ENCODE measurements around the gene RAPSN. TPM values are rescaled to one million over a fixed set of nuclear protein-coding genes. Genes with fewer than 3 reads are reported as not detected.

Gene RAPSN
- total RNA-seq, 1 experiment from 2014 or later = 1.0 TPM

- no peak for DNase-seq (ENCODE audit: low spot score)
- no TSS peak for BruUV-seq (replicated peaks)
- Histone ChIP-seq H3K4me3 (ENCODE audit: low read depth, low read length, poor library complexity, severe bottlenecking) (no peak overlapping the region), H3K36me3 (ENCODE audit: insufficient read depth, low read length, poor library complexity, severe bottlenecking) (peaks cover 67% of the 10 kb centered on the region), H3K27ac (ENCODE audit: low read depth, low read length, poor library complexity, severe bottlenecking) (no peak overlapping the region), H3K4me1 (ENCODE audit: insufficient read depth, low read length, poor library complexity, severe bottlenecking) (peaks cover 25% of the 10 kb centered on the region), H3K27me3 (replicated peaks; ENCODE audit: insufficient read depth, low read depth, low read length, poor library complexity) (no peaks in the 10 kb centered on the region), H3K9me3 (ENCODE audit: low read depth, low read length, poor library complexity, severe bottlenecking) (no peaks in the 10 kb centered on the region)
- ChIA-PET CTCF (no interaction called here), POLR2A (ENCODE audit: low non-redundant PET) (no interaction called here)
- TF ChIP-seq, protein P1, sequence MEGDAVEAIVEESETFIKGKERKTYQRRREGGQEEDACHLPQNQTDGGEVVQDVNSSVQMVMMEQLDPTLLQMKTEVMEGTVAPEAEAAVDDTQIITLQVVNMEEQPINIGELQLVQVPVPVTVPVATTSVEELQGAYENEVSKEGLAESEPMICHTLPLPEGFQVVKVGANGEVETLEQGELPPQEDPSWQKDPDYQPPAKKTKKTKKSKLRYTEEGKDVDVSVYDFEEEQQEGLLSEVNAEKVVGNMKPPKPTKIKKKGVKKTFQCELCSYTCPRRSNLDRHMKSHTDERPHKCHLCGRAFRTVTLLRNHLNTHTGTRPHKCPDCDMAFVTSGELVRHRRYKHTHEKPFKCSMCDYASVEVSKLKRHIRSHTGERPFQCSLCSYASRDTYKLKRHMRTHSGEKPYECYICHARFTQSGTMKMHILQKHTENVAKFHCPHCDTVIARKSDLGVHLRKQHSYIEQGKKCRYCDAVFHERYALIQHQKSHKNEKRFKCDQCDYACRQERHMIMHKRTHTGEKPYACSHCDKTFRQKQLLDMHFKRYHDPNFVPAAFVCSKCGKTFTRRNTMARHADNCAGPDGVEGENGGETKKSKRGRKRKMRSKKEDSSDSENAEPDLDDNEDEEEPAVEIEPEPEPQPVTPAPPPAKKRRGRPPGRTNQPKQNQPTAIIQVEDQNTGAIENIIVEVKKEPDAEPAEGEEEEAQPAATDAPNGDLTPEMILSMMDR (conservative IDR thresholded peaks at IDR 0.05; ENCODE audit: low read depth, low read length) = no peak
- no peak for TF ChIP-seq EZH2 (IDR thresholded peaks at IDR 0.05; ENCODE audit: borderline replicate concordance, low read depth, low read length, poor library complexity, severe bottlenecking)
- intact Hi-C loops (cut with micrococcal nuclease; ENCODE audit: unreplicated experiment) = no loop called here
Observed at GRCh38 chr11:47413351-47413750, 35.6 kb downstream of the RAPSN start.

GRCh38 chr11:47411884-47412746 lies 36.8 kb downstream of the RAPSN start:
- ChIA-PET POLR2A (ENCODE audit: low non-redundant PET) (no interaction called here), CTCF (interaction anchor here (0.5 to 1.5 kb wide), 8 partner anchors 12 to 351 kb away, joined by 3 to 8 read pairs (median 4); no protein-coding TSS in a partner anchor)
- TF ChIP-seq, protein P1 (conservative IDR thresholded peaks at IDR 0.05; ENCODE audit: low read depth, low read length) = peak; percentile 100
- TF ChIP-seq EZH2 (IDR thresholded peaks at IDR 0.05; ENCODE audit: borderline replicate concordance, low read depth, low read length, poor library complexity, severe bottlenecking) = no peak
- intact Hi-C loops (cut with micrococcal nuclease; ENCODE audit: unreplicated experiment) = no loop called here
- no peaks in the 10 kb centered on the region for H3K9me3 ChIP-seq (ENCODE audit: low read depth, low read length, poor library complexity, severe bottlenecking)
- peak; percentile 74 for DNase-seq (ENCODE audit: low spot score)
- no peaks in the 10 kb centered on the region for H3K27me3 ChIP-seq (replicated peaks; ENCODE audit: insufficient read depth, low read depth, low read length, poor library complexity)
- H3K27ac ChIP-seq (ENCODE audit: low read depth, low read length, poor library complexity, severe bottlenecking) = no peak overlapping the region
- H3K36me3 ChIP-seq (ENCODE audit: insufficient read depth, low read length, poor library complexity, severe bottlenecking) = peaks cover 54% of the 10 kb centered on the region
- BruUV-seq (replicated peaks) = no TSS peak
- peaks cover 30% of the 10 kb centered on the region for H3K4me1 ChIP-seq (ENCODE audit: insufficient read depth, low read length, poor library complexity, severe bottlenecking)
- no peak overlapping the region for H3K4me3 ChIP-seq (ENCODE audit: low read depth, low read length, poor library complexity, severe bottlenecking)

- CTCF ChIA-PET = interaction anchor here (0.6 to 1.5 kb wide), 2 partner anchors 11 to 1883 kb away, joined by 3 to 4 read pairs; no protein-coding TSS in a partner anchor
- H3K9me3 ChIP-seq (ENCODE audit: low read depth, low read length, poor library complexity, severe bottlenecking) = no peaks in the 10 kb centered on the region
- H3K4me3 ChIP-seq (ENCODE audit: low read depth, low read length, poor library complexity, severe bottlenecking) = no peak overlapping the region
- POLR2A ChIA-PET (ENCODE audit: low non-redundant PET) = no interaction called here
- H3K27ac ChIP-seq (ENCODE audit: low read depth, low read length, poor library complexity, severe bottlenecking) = no peak overlapping the region
- peaks cover 25% of the 10 kb centered on the region for H3K4me1 ChIP-seq (ENCODE audit: insufficient read depth, low read length, poor library complexity, severe bottlenecking)
- BruUV-seq (replicated peaks) = no TSS peak
- intact Hi-C loops (cut with micrococcal nuclease; ENCODE audit: unreplicated experiment) = no loop called here
- peaks cover 41% of the 10 kb centered on the region for H3K36me3 ChIP-seq (ENCODE audit: insufficient read depth, low read length, poor library complexity, severe bottlenecking)
- H3K27me3 ChIP-seq (replicated peaks; ENCODE audit: insufficient read depth, low read depth, low read length, poor library complexity) = no peaks in the 10 kb centered on the region
- no peak for TF ChIP-seq EZH2 (IDR thresholded peaks at IDR 0.05; ENCODE audit: borderline replicate concordance, low read depth, low read length, poor library complexity, severe bottlenecking)
- TF ChIP-seq, protein P1 (conservative IDR thresholded peaks at IDR 0.05; ENCODE audit: low read depth, low read length) = no peak
- DNase-seq (ENCODE audit: low spot score) = no peak
Observed at GRCh38 chr11:47410370-47411264, 38.3 kb downstream of the RAPSN start.
